Thoracic aorta (tissue), 2 donors: Measurements from ENCODE around the gene ALLC. TPM values are rescaled to one million over a fixed set of nuclear protein-coding genes. Genes with fewer than 3 reads are reported as not detected.

Source experiments
- ATAC-seq: fragments of 150-250 bp; one replicate; pipeline ENCODE4 v1.8.0; 2017; ENCODE audit warnings: low read depth; ENCODE audit not compliant: insufficient number of reproducible peaks, low FRiP score
- DNase-seq: peaks from one replicate; pipeline ENCODE4 v3.0.0-alpha.2; 2020; ENCODE audit warnings: low spot score
- H3K27ac ChIP-seq, 2 donors: fragments of 200-600 bp; sonication (generic); 1 replicate in 1 of 2; 2 replicates in 1 of 2; pipeline ENCODE4 v1.5.1; 2016; ENCODE audit warnings: mild to moderate bottlenecking in 2 of 2, moderate library complexity in 2 of 2
- H3K27me3 ChIP-seq: fragments of 200-600 bp; sonication (generic); replicated peaks from 2 replicates; pipeline ENCODE4 v1.6.0; 2016; ENCODE audit warnings: mild to moderate bottlenecking; ENCODE audit not compliant: insufficient read depth
- H3K36me3 ChIP-seq: fragments of 200-600 bp; sonication (generic); one replicate; pipeline ENCODE4 v1.5.1; 2016
- H3K4me1 ChIP-seq, 2 donors: fragments of 200-600 bp; sonication (generic); 1 replicate in 1 of 2; 2 replicates in 1 of 2; pipeline versions ENCODE4 v1.5.1 to v1.6.0; 2016; ENCODE audit warnings: low read depth in 2 of 2, mild to moderate bottlenecking in 1 of 2; ENCODE audit not compliant: control insufficient read depth in 1 of 2
- H3K4me3 ChIP-seq: fragments of 200-600 bp; sonication (generic); 2 replicates; pipeline ENCODE4 v1.5.1; 2016; ENCODE audit warnings: mild to moderate bottlenecking
- H3K9me3 ChIP-seq: fragments of 200-600 bp; sonication (generic); 2 replicates; pipeline ENCODE4 v1.5.1; 2016
- CTCF ChIP-seq: fragments of 200-600 bp; sonication (generic); IDR thresholded peaks from one replicate; pipeline ENCODE4 v1.5.1; 2019; ENCODE audit warnings: antibody characterized with exemption
- total RNA-seq, 2 donors: library from RNA; depleted of rRNA; stranded (reverse); fragments of >200 nt; gene quantifications; one replicate each; pipeline versions ENCODE4 v1.1.0 to v1.2.3, GENCODE V29; 2016

ALLC gene
- total RNA-seq, 2 donors from 2014 or later = 1.1 TPM; not detected in 1

GRCh38 chr2:3631851-3632659 lies 25.9 kb upstream of the ALLC start:
- H3K4me1 ChIP-seq = no peaks in the 10 kb centered on the region
- DNase-seq (no peak), ATAC-seq (no peak)
- TF ChIP-seq CTCF = no peak
- no peaks in the 10 kb centered on the region for H3K36me3 ChIP-seq
- no peak overlapping the region for H3K27ac ChIP-seq
- no peaks in the 10 kb centered on the region for H3K27me3 ChIP-seq
- no peaks in the 10 kb centered on the region for H3K9me3 ChIP-seq
- H3K4me3 ChIP-seq = no peak overlapping the region

DNA sequence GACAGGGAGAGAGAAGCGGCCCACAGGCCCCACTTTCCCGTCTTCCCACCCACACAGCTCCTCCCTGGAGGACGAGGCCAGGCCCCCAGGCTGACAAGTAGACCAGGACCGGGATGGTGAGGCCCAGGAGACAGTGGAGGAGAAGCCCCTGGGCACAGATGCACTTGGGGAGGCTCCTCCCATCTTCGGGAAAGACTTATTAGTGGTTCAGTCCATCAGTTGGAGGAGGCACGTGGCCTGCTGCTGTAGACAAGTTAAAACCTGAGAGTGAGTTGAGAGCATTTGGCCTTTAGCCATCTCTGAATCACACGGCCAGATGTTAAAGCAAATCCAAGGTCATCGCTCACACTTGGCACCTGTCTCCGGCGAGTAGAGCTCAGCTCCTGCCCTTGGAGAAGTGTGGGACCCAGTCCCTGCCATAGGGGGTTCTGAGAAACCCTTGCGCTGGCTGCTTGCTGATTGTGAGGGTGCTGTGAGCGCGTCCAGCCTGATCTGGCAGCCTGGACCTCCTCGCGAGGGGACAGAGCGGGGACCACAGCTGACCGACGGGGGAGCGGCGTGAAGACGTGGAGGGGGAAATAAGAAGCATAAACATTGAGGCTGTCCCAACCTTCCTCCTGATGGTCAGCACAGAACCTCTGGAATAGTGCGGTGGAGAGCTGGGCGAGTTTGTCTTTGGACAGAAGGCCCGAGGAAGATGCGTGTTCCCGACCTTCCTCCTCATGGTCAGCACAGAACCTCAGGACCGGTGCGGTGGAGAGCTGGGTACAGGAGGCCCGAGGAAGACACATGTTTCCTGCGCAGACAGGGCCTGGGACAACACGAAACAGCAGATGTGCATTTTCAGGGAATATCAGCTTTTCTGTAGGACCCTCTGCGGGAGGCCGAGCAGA lies 24.7 kb upstream of the ALLC start:
- H3K4me3 ChIP-seq = no peak overlapping the region
- no peaks in the 10 kb centered on the region for H3K36me3 ChIP-seq
- ATAC-seq (no peak), DNase-seq (no peak)
- no peaks in the 10 kb centered on the region for H3K27me3 ChIP-seq
- no peak overlapping the region for H3K27ac ChIP-seq
- no peak for TF ChIP-seq CTCF
- no peaks in the 10 kb centered on the region for H3K9me3 ChIP-seq
- H3K4me1 ChIP-seq = no peaks in the 10 kb centered on the region

- no peaks in the 10 kb centered on the region for H3K4me1 ChIP-seq
- no peak for DNase-seq
Observed at GRCh38 chr2:3633982-3634595, 23.9 kb upstream of the ALLC start.

GRCh38 chr2:3634596-3635121 lies 23.3 kb upstream of the ALLC start:
- no peaks in the 10 kb centered on the region for H3K9me3 ChIP-seq
- no peak for TF ChIP-seq CTCF
- no peaks in the 10 kb centered on the region for H3K36me3 ChIP-seq
- no peak overlapping the region for H3K27ac ChIP-seq
- H3K4me1 ChIP-seq = no peaks in the 10 kb centered on the region
- ATAC-seq (no peak), DNase-seq (no peak)
- H3K27me3 ChIP-seq = no peaks in the 10 kb centered on the region
- no peak overlapping the region for H3K4me3 ChIP-seq

More at GRCh38 chr2:3633982-3634595, 23.9 kb upstream of the ALLC start:
- no peak for ATAC-seq
- H3K36me3 ChIP-seq = no peaks in the 10 kb centered on the region
- H3K27ac ChIP-seq = no peak overlapping the region
- no peak overlapping the region for H3K4me3 ChIP-seq
- no peaks in the 10 kb centered on the region for H3K27me3 ChIP-seq
- no peak for TF ChIP-seq CTCF
- no peaks in the 10 kb centered on the region for H3K9me3 ChIP-seq
